SHP77 (cell line): Measurements from ENCODE around the gene HSF2BP.
"Not testable (repeated sequence)": the region's sequence is repeated elsewhere in the genome, so short reads cannot be mapped to it uniquely, and the experiment has no call there.

Source experiments
- DNase-seq, 2 experiments: peaks; one replicate each; lab custom pipeline; 2025; lab: John Stamatoyannopoulos, UW

HSF2BP gene

GRCh38 chr21:43516860-43517627 is 142.2 kb downstream of the HSF2BP start:
- not testable (repeated sequence) for DNase-seq

DNA sequence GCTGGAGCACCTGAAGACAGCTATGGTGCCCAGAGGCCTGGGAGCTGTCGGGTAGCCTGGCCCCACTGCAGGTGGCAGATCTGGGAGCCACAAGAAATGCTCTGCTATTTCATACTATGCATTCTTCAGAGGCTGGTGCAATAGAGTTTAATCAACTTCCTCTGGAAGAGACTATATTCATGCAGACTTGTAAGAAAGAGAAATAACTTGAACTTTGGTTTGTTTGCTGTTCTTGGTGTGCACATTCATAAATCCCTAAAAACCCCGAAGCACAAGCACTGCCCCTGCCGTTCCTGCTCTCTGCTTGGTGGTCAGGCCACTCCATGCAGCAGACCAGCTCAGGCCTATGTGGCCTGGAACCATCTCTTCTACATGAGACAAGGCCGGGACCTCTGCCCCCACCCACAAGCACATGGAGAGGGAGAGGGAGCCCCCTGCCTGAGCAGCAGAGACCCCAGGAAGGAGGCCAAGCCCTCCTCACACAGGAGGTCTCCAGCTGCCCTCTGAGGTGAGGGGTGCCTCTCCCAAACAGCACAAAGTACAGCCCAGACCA is 142.9 kb downstream of the HSF2BP start:
- DNase-seq = not testable (repeated sequence)

GRCh38 chr21:43514834-43515233 is 144.5 kb downstream of the HSF2BP start:
- DNase-seq = not testable (repeated sequence)

DNA sequence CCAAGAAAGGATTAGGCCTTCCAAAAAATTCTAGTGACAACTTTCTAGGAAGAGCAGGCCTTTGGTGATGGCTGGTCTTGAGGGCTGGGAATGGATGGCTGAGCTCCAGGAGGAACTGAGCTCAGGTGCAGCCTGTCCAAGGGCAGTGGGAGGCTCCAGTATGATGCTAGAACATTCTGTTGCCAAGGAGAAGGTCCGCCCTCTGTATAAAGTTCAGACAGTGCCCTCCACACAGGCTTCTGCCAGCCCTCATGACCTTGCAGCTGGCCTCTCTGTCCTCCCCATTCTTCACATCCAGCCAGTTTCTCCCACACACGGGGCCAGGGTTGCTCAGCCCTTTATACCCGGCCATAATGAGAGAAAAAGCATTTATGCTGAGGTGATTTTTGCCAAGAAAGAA is 146.3 kb downstream of the HSF2BP start:
- DNase-seq = not testable (repeated sequence)

GRCh38 chr21:43511209-43511608 is 148.1 kb downstream of the HSF2BP start:
- DNase-seq = not testable (repeated sequence)

DNA sequence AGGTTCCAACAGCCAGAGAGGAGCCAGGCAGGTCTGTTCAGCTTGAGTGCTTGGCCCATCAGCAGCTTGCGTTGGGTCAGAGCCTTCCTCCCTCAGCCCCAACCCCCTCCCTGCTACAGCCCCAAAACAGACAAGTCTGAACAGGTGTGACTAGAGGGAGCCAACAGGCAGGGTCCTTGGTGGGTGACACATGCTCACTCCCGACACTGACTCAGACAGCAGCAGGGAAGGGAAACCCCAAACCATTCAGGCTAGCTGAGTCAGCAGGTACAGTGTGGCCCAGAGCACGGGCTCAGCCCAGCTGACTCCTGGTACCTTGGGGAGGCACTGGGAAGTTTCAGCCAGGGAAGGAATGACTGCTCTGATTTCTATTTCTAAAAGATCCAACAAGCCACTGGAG is 148.6 kb downstream of the HSF2BP start:
- not testable (repeated sequence) for DNase-seq

- DNase-seq = not testable (repeated sequence)
These were observed 155.4 kb downstream of the HSF2BP start for GRCh38 chr21:43503892-43504291.

GRCh38 chr21:43503075-43503750 is 156.1 kb downstream of the HSF2BP start:
- not testable (repeated sequence) for DNase-seq

DNA sequence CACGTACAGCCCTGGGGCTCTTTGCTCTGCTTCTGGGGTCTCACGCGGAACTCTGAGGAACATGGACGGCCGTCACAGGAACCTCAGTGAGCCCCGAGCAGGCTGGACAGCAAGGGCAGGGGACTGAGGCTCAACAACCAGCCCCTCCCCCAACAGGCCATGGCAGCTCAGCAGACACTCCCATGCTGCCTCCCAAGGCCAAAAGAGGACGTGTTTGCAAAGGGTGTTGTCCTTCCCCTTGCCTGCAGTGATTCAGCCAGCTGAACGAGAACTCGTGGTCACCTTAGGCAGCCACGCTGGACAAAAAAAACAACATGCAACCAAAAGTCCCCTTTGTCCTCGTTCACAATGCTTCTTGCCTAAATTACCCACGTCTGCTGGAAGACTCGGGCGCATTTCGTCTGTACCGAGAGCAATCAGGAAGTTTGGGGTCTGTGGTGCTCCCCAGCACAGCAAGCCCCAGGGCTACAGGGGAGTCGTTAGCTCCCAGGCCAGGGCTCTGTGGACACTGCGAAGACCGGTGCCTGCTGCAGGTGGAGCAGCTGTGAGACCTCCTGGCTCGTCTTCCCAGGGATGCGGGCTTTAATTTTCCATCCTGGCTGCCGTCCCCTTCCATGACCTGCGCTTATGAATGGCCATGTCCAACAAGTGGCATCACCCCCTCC is 156.7 kb downstream of the HSF2BP start:
- DNase-seq = not testable (repeated sequence)

DNA sequence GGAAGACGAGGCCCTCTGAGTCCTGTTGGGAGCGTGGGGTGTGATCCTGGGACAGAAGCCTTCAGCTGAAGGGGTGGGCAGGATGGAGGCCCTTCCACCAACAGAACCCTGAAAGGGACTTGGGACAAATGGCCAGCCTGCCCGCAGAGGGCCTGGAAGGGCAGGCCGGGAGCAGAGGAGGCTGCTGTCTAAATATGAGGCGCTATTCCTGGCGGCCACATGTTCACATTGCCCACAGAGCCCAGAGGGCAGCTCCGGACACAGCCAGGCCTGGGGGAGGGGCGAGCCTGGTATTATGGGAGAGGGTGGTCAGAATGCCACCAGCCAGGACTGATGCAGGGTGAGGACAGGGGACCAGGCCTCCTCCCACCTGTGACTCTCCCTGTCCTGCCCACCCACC is 160.4 kb downstream of the HSF2BP start:
- DNase-seq = not testable (repeated sequence)

DNA sequence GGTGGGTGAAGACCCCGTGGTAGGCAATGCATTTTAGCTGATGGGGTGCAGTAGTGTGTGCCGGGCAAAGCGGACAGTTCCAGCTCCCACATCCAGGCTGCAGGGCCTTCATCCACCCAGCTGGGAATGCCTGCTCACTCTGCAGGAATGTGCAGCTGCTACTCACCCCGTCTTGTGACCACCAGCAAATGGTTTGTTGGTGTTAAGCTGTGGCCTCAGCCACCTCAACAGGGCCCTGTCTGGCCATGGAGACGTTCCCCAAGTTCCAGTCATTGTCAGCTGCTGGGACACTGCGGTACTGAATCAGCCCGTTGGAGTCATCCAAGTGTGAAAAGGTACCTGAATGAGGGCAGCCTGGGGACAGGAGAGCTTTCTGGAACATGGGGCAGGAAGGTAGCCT is 161.2 kb downstream of the HSF2BP start:
- DNase-seq = not testable (repeated sequence)

GRCh38 chr21:43494279-43495012 is 164.8 kb downstream of the HSF2BP start:
- DNase-seq = not testable (repeated sequence)

DNA sequence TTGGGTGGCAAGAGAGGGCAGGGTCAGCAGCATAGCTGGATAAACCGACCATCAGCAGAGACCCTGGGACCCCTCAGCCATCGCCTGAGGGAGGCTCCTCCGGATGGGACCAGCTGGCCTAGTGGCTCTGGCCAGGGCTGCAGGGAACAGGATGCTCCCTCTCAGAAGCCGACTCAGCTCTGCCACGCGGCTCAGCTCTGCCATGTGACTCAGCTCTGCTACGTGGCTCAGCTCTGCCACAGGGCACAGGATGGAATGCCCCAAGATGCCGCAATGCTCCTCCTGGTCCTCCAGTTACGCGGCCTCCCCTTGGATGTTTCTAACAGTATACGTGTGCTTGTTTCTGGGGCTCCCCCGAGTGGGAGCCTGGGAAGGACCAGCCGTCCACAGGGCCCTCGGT is 165.8 kb downstream of the HSF2BP start:
- not testable (repeated sequence) for DNase-seq

DNA sequence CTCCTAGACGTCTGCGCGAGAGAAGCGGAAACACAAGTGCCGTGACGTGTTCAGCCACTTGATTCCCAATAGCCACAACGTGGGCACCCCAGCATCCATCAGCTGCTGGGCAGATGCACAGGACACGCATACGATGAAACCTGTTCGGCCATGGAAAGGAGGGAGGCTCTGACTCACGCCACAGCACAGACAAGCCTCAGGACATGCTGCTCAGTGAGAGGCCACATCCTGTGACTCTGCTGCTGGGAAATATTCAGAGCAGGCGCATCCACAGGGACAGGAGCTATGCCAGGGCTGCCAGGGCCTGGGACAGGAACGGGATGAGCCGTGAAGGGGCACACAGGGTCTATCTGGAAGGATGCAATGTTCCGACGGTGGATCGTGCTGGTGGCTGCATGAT is 171.1 kb downstream of the HSF2BP start:
- DNase-seq = not testable (repeated sequence)

DNA sequence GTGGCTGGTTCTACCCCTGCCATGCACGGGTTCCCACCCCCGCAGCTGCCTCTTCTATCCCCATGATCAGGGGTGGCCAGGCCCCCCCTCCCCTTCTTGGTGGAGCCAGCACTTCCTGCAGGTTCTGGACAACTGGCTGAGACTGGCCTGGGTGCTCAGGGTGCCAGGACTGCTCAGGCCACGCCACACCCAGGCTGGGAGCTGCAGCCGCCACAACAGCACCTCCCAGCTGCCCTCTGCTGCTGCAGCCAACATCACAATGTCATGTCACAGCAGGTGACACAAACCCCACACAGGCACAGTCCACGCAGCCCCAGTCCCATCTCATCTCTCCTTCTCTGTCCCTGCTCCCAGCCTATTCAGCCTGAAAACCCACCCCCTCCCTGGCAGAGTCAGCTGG is 173.2 kb downstream of the HSF2BP start:
- not testable (repeated sequence) for DNase-seq

- DNase-seq = not testable (repeated sequence)
These were observed 174.3 kb downstream of the HSF2BP start for GRCh38 chr21:43485016-43485415.

GRCh38 chr21:43479197-43479596 is 180.1 kb downstream of the HSF2BP start:
- not testable (repeated sequence) for DNase-seq
